GM21526 (cell line): ENCODE measurements around the gene ADGB.

Source experiments
- ATAC-seq: cut with Tn5 transposase; IDR thresholded peaks from one replicate; pipeline ENCODE4 v1.9.1; 2021; ENCODE audit warnings: moderate library complexity; ENCODE audit not compliant: unreplicated experiment, low FRiP score

ADGB gene

GRCh38 chr6:146859206-146859605 is 260.4 kb downstream of the ADGB start:
- ATAC-seq: no peak

- no peak for ATAC-seq
Measured at GRCh38 chr6:146859795-146860495, 261.2 kb downstream of the ADGB start.

DNA sequence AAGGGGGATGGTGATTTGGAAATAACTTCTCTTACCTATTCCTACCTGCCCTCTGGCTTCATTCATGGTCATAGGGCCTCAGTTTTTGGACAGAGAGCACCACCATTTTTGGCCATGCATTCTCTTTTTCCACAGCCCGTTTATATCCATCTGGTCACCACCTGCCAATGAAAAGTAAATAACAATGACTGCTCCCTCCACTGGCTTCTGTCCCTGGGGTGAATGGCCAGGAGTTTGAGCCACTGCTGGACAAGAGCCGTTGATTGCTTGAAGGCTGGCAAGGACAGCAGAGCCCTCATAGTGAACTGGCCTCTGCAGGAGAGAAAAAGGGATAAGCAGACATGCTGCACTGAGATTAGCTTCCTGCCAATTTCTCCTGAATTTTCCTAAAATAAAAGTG is 261.8 kb downstream of the ADGB start:
- ATAC-seq: no peak

- ATAC-seq: no peak
Measured at GRCh38 chr6:146861029-146861563, 262.3 kb downstream of the ADGB start.

DNA sequence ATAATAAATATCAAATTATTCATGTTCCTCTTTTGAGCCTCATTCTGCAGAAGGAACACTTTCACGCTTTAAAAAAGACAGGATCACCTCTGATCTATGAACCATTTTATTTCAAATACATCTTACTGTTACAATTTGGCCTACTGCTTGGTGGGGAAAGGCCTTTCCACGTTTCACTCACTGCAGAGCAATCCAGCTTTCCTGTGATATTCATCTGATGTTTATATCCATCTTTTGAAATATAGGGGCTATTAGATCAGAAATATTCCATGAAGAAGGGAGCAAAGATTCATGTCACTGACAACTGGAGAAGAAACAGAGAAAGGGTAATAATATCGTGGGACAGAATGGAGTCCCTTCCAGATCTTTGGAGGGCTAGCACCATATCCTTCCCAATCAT is 262.9 kb downstream of the ADGB start:
- ATAC-seq: no peak

DNA sequence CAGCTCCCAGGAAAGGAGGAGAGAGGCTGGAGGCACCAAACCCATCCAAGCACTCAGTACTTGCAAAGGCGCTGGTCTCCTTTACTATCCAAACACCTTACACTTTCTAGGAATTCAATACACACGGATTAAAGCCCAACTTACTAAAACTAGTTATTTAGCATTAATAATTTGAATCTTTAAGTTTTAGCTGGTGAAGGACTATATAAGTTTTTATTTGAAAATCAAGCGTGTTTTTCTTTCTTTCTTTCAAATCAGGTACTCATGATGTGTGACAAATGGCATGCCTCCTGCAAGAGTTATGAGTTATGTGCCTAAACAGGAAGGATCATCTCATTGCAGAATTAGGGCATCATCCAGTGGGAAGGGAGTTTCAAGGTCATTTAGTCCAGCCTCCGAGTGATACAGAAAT is 263.7 kb downstream of the ADGB start:
- ATAC-seq: no peak

DNA sequence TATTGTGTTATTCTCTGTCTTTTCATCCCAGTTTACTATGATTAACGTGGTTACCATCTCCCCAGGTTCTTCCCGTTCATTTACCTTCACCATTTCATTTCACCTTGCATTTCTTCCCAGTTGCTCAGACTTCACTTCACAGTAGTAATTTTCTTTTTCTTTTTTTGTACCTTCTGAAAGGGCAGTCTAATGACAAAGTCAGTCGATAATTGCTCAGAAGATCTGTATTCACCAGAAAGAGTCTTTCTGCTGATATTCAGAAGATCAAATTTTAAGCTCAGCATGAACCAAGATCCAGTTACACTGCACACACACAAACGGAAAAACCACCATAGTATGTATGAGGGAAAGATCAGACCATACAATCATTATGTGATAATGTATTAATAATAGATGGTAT is 265.5 kb downstream of the ADGB start:
- ATAC-seq: no peak

GRCh38 chr6:146864885-146865284 is 266.1 kb downstream of the ADGB start:
- ATAC-seq: no peak
